Suprapubic skin (tissue), 4 donors: ENCODE measurements around the gene TMEM54.

Source experiments
- EP300 ChIP-seq: sonication (generic); formaldehyde crosslinking; IDR thresholded peaks from one replicate; pipeline ENCODE4 v1.6.1; 2017; ENCODE audit warnings: antibody characterized with exemption
- POLR2A ChIP-seq, 2 donors: fragments of 450-650 bp; IDR thresholded peaks; one replicate each; pipeline ENCODE4 v1.6.1; 2017; ENCODE audit warnings: antibody characterized with exemption in 2 of 2, mild to moderate bottlenecking in 2 of 2, moderate library complexity in 2 of 2
- POLR2AphosphoS5 ChIP-seq, 3 donors: sonication (generic); formaldehyde crosslinking; IDR thresholded peaks; one replicate each; pipeline ENCODE4 v1.6.1; 2017; ENCODE audit warnings: antibody characterized with exemption in 3 of 3
- TF ChIP-seq, protein P1 (sequence below), 2 donors: fragments of 200-600 bp in 1 of 2; fragments of 450-650 bp in 1 of 2; sonication (generic) in 1 of 2; IDR thresholded peaks; one replicate each; pipeline ENCODE4 v1.5.1; 2016 to 2019; ENCODE audit warnings: antibody characterized with exemption in 2 of 2, mild to moderate bottlenecking in 1 of 2, moderate library complexity in 1 of 2

DNA sequence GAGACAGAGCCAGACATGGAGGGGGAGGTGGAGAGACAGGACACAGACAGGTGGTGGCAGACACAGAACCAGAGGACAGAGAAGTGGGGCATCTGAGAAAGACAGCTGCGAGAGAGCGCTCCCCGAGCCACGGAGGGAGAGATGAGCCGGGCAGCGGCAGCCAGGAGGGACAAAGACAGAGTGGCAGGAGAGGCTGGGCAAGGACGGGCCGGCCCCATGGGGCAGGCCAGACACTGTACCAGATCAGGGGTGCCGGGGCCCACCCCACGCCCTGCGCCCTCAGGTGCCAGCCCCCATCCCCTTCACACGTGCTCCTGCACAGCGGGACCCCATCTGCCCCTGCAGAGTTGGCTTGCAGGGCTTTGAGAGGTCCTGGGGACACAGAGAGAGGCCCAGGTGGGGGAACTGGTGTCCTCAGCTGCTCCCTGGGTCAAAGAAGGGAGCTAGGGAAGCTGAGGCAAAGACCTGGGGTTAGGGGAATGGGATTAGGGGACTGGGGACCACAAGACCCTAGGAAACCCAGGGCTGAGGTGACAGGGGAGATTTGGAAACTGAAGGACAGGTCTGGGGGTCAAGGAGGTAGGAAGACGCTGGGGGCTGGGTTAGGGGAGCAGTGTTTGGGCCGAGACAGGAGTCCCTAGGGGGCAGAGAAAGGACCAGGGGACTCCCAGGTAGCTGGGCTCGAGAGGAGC lies 31.1 kb downstream of the TMEM54 start:
- TF ChIP-seq POLR2AphosphoS5 (IDR thresholded peaks at IDR 0.05) (no peak), POLR2A (IDR thresholded peaks at IDR 0.05) (no peak), EP300 (no peak)
- TF ChIP-seq, protein P1, sequence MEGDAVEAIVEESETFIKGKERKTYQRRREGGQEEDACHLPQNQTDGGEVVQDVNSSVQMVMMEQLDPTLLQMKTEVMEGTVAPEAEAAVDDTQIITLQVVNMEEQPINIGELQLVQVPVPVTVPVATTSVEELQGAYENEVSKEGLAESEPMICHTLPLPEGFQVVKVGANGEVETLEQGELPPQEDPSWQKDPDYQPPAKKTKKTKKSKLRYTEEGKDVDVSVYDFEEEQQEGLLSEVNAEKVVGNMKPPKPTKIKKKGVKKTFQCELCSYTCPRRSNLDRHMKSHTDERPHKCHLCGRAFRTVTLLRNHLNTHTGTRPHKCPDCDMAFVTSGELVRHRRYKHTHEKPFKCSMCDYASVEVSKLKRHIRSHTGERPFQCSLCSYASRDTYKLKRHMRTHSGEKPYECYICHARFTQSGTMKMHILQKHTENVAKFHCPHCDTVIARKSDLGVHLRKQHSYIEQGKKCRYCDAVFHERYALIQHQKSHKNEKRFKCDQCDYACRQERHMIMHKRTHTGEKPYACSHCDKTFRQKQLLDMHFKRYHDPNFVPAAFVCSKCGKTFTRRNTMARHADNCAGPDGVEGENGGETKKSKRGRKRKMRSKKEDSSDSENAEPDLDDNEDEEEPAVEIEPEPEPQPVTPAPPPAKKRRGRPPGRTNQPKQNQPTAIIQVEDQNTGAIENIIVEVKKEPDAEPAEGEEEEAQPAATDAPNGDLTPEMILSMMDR (IDR thresholded peaks at IDR 0.05) = no peak
